ENCODE results near the gene LMNB1.

The LMNB1 gene

DNA sequence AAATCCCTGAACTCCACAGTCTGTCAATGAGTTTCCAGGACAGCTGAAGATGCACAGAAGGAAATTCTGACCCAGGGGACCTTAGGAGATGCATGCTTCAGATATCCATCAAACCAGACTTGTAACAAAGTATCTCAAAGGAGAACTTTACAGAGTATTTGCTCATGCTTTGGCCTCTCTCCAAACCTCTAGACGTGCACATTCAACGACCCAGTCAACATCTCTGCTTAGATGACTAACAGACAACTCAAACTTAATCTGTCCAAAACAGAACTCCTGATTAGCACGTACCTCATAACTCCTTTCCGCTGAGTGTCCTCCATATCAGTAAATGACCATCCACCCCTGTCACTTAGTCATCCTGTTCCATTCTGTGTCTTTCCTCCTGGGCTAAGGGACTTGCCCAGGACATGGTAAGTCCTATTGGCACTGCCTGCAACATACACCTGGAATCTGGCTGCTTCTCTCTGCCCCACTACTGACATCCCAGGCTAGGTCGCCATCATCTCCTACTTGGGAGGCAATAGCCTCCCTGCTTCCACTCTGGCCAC lies 107.4 kb downstream of the LMNB1 start:
- TF ChIP-seq FOXP2 (optimal IDR thresholded peaks at IDR 0.05; ENCODE audit: borderline replicate concordance, extremely low read depth, extremely low read length, insufficient read depth) (no peak), TAF1 (IDR thresholded peaks at IDR 0.05; ENCODE audit: borderline replicate concordance, insufficient read depth, low read length) (no peak), SIN3A (IDR thresholded peaks at IDR 0.05; ENCODE audit: borderline replicate concordance, insufficient read depth, low read length) (peak; percentile 58; the same call in 1 of the 2 replicates), REST (IDR thresholded peaks at IDR 0.05; ENCODE audit: insufficient read depth in 1 of 2, low read depth in 2 of 2, low read length in 2 of 2) (0 out of 4 replicates have a peak, but pooled peaks of 1 of the 2 experiments have one; percentile 4), POLR2AphosphoS5 (IDR thresholded peaks at IDR 0.05; ENCODE audit: low read depth, low read length) (no peak)
